ENCODE measurements around the gene EYA2.
"Not testable (repeated sequence)": the region's sequence is repeated elsewhere in the genome, so short reads cannot be mapped to it uniquely, and the experiment has no call there.

The EYA2 gene

DNA sequence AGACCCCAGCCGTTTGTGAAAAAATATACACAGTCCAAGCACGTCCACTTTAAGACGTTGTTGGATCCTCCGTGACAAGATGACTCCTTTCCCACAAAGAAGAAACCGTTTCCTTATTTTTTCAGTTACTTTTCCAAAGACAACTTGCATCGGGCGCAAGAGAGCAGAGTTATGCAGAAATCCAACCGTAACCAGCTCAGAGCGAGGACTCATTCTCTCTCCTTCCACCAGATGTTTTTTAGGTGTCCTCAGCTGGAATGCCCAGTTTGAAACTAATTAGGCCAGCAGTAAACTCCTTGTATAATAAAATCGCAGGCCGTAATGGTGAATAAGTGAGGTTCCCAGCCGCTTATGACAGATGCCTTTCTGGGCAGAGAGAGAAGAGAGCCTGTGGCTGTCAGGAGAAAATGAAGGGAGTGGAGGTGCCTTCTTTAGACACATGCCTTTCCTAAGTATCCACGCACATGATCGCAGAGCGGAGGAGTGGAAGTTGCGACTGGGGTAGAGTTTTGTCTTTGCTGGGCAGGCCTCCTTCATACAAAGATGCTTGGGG is 2.8 kb downstream of the EYA2 start:
- no peak for DNase-seq

DNA sequence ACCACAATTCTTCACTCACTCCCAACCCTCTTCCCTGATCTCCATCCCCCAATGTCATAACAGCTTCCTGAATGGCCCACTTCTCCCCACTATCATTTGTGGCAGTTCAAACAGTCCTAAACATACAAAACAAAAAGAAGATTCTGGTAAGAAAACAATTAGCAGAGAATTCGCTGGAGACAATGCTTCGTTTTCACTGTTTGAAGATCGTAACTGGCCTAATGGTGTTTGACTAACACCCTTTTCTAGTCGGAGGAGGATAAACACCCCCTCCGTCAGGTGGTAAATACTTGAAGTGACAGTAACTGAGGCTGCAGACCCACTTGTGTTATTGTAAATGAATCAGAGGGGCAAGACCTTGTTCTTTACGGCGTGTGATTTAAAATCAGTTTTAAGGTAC is 3.8 kb downstream of the EYA2 start:
- no peak for DNase-seq

DNA sequence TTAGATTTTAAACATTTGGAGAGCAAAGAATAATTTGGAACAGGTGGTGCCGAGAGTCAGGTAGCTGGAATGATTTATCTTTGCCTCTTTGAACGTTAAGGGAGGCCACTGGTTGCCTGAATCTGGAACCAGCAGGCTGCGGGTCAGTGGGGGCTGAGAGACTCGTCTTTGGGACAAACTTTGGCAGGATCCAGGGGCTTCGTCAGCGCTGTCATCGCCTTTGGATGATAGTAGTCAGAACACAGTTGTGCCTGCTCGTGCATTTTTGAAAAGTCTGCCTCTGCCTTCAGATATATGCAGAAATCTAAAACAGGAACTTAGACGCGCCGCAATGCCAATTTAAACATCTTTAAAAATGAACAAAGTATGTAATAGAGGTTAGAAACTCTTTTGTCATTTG is 5.0 kb downstream of the EYA2 start:
- no peak for DNase-seq

DNA sequence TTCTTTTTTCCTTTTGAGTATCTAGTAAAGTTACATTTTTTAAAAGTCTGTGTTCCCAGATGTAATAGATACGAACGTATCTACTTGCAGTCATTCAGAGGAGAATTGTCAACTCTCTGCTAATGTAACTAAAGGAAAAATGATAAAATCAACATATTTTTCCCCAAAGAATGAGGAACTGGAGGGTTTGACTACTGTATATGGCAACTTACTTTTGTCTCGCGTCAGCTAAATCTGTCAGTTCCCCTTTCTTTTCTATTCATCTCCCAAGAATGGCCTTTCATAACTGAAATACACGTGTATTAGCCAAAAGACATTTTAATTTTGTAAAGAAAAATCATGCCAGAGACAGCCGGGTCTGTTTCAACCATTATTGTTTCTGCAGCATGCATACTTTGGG is 5.4 kb downstream of the EYA2 start:
- peak; percentile 30 to 36 for DNase-seq

DNA sequence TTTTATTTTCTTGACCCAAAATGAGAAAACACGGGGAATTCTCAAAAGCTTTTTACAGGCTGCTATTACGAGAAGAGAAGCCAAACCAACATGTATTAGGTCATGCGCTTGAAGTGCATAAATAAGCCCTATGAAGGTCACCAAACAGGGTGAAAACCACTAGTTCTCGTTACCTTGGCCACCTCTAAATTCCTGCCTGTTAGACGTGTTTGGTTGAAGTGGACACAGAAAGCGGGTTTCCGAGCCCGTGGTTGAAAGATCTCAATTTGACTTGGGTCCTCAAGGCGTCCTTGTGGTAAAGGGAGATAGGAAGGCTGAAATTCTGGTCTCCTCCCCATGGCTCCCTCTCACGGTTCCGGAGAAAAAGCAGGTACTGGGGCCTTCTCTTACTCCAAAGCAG is 6.2 kb downstream of the EYA2 start:
- no peak for DNase-seq

- DNase-seq = no peak
These were observed 7.0 kb downstream of the EYA2 start for GRCh38 chr20:46901638-46902037.

DNA sequence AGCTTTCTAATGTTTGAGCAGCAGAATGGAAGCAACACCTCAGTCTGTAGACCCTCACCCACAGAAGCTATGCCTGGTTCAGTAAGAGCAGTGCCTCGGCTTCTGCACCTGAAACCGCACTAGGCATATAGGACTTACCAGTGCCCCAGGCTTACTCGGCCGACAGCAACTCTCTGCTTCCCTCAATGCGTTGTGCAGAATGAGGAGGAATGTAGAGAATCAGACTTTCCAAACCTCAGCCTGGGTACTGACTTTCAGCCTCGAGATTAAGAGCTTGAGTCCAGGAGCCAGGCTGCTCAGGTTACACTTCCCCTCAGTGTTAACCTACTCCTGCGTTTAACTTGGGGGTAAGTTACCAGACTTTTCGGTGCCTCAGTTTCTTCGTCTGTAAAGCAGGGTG is 8.6 kb downstream of the EYA2 start:
- DNase-seq = no peak

- DNase-seq = no peak
These were observed 9.3 kb downstream of the EYA2 start for GRCh38 chr20:46903937-46904336.

GRCh38 chr20:46905364-46906125 is 10.9 kb downstream of the EYA2 start:
- no peak for DNase-seq

GRCh38 chr20:46913329-46914044 is 18.8 kb downstream of the EYA2 start:
- no peak for DNase-seq

- no peak for DNase-seq
These were observed 20.2 kb downstream of the EYA2 start for GRCh38 chr20:46914789-46915379.

DNA sequence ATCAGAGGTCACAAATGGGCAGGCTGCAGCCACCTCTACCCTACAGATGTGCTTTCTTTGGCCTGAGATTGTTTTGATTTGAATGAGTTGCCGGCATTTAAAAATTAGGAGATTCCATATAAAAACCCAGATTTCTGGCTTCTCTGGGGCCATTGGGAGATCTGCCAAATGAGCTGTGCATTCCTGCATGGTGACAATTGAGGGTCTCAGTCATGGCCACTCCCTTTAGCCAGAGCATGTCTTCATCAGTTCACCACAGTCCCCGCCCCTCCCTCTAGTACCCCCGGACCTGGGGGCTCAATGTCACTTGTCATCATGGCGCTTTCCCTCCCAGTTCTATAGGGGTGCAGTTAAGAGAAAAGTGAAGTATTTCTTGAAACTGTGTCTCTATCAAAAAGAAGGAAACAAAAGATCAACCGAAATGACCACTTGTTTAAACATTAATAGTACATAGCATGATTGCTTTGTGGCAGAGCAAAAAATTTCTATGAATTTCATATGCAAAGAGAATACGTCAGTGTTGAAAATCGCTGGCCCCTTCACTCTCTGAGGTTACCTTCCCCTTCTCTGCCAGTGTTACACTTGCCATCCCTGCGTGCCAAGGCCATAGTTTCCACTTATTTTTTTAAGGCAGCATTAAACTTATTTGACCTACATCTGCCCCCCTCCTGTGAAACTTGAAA is 21.1 kb downstream of the EYA2 start:
- no peak for DNase-seq

DNA sequence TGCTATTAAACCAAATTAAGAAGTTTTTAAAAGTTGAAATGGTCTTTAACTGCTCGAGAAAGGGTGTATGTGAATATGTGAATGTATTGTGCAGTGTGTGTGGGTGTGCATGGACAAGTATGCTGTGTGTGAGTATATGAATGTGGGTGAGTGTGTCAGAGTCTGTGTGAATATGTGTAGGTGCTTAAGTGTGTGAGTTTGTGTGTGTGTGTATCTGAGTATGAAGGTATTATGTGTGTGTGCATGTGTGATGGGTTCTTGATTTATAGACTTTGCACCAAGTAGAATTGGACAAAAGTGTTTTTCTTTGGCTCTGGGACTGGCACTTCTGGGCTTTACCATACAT is 21.6 kb downstream of the EYA2 start:
- DNase-seq = no peak

GRCh38 chr20:46917155-46917554 is 22.5 kb downstream of the EYA2 start:
- no peak for DNase-seq

- DNase-seq = no peak
These were observed 25.5 kb downstream of the EYA2 start for GRCh38 chr20:46920114-46920513.

- not testable (repeated sequence) for DNase-seq
These were observed 28.2 kb downstream of the EYA2 start for GRCh38 chr20:46922841-46923240.

- DNase-seq = no peak
These were observed 28.9 kb downstream of the EYA2 start for GRCh38 chr20:46923550-46923949.

DNA sequence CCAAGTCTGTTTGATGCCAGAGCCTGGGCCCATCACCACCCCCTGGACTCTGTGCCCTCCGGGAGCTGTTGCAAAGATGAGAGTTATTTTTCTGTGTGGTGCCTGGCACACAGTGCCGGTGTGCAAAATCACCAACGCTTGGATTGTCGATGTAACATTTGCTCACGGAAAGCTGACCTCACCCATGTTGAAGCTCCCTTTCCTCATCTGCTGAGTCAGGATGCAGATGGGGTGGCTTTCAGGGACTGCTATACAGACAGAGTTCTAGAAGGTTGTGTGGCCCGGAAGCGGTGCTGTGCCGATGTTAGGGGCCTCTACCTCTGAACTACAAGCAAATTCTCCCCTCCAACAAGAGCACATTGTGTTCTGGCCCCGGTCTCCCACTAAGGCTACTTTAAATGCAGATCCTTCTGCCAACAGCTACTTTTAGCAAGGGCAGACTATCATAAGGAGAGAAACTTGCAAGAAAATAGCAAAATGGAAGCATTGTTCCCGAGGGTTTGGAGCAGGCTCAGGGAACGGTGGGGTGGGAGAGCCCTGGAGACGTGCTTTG is 34.0 kb downstream of the EYA2 start:
- DNase-seq = no peak

GRCh38 chr20:46929902-46930301 is 35.3 kb downstream of the EYA2 start:
- no peak for DNase-seq

DNA sequence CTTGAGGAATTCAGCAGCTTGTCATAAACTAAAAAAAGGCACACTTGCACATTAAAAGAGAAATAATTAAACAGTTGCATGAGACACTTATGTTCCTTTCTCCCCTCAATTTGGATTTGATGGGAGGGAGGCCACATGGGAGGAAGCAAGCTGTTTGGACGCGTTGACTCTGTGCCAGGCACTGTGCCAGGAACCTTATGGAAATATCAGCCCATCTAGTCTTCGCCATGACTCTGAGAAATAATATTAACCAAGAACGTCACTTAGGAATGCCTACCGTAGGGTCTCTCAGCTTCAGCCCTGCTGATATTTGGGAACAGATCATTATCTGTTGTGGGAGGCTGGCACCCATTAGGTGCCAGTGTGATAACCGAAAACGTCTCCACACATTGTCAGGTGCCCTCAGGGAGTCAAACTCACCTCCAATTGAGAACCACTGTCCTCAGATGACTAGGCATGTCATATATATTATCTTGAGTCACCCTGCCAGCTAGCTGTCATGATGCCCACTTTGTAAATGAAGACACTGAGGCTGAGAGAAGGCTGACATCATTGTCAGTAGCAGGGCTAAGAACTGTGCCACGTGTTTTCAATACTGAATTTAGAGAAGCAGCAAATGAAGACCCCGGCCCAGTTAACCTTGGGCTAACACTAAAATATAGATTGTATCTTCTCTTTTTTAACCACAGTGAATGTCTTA is 36.1 kb downstream of the EYA2 start:
- DNase-seq = no peak

GRCh38 chr20:46931699-46932098 is 37.1 kb downstream of the EYA2 start:
- DNase-seq = no peak

GRCh38 chr20:46932439-46932838 is 37.8 kb downstream of the EYA2 start:
- DNase-seq = not testable (repeated sequence)

All from inflammatory macrophage treated with lipopolysaccharide for 1 hour (primary cell).